A673 (cell line): ENCODE measurements around the gene YPEL2.

ENCODE experiments used
- CTCF ChIP-seq: fragments of 300-800, 200-600 bp; sonication (generic); conservative IDR thresholded peaks from 2 replicates; pipeline ENCODE4 v1.5.1; 2017; ENCODE audit warnings: low read depth, mild to moderate bottlenecking, antibody characterized with exemption, low read length, moderate library complexity, mixed read lengths
- EZH2 ChIP-seq: fragments of 200-600 bp; sonication (generic); IDR thresholded peaks from 2 replicates; pipeline ENCODE4 v1.6.1; 2017; ENCODE audit warnings: borderline replicate concordance, low read depth, mild to moderate bottlenecking, mixed read lengths, antibody characterized with exemption, low read length; ENCODE audit not compliant: poor library complexity, severe bottlenecking

GRCh38 chr17:59333836-59334235 lies 2.4 kb downstream of the YPEL2 start:
- no peak for TF ChIP-seq CTCF
- TF ChIP-seq EZH2, result no peak
